ENCODE measurements around the gene CCDC73.
"Not testable (repeated sequence)": the region's sequence is repeated elsewhere in the genome, so short reads cannot be mapped to it uniquely, and the experiment has no call there.

- not testable (repeated sequence) for TF ChIP-seq POLR2A (IDR thresholded peaks at IDR 0.05)
- TF ChIP-seq, protein P1, sequence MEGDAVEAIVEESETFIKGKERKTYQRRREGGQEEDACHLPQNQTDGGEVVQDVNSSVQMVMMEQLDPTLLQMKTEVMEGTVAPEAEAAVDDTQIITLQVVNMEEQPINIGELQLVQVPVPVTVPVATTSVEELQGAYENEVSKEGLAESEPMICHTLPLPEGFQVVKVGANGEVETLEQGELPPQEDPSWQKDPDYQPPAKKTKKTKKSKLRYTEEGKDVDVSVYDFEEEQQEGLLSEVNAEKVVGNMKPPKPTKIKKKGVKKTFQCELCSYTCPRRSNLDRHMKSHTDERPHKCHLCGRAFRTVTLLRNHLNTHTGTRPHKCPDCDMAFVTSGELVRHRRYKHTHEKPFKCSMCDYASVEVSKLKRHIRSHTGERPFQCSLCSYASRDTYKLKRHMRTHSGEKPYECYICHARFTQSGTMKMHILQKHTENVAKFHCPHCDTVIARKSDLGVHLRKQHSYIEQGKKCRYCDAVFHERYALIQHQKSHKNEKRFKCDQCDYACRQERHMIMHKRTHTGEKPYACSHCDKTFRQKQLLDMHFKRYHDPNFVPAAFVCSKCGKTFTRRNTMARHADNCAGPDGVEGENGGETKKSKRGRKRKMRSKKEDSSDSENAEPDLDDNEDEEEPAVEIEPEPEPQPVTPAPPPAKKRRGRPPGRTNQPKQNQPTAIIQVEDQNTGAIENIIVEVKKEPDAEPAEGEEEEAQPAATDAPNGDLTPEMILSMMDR (IDR thresholded peaks at IDR 0.05), result not testable (repeated sequence)
Observed at GRCh38 chr11:32823617-32824016, 29.2 kb upstream of the CCDC73 start.

All from thyroid gland (tissue), 4 donors.